HG02571 (cell line): ENCODE measurements around the gene ATG5.

Experiments
- ATAC-seq: cut with Tn5 transposase; IDR thresholded peaks from one replicate; pipeline ENCODE4 v1.9.1; 2021; ENCODE audit warnings: mild to moderate bottlenecking, moderate library complexity; ENCODE audit not compliant: unreplicated experiment

The ATG5 gene

DNA sequence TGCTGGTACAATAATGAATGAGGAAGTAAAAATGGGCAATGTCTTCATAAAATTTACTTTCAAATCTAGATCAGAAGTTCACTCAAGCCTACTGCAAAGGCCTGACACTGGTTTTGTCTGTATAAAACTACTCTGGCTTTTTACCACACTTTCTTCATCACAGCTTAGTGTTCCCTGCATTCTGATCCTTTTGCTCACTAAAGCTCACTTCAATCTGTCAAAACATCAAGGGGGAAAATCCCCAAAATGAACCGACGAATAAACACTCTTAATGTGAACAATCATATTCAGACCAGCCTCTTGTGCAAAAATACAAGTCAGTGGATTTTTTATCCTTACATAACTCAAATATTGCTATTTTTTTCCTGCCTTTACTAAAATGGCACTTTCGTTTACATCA, 140.9 kb downstream of the ATG5 start:
- ATAC-seq = no peak

DNA sequence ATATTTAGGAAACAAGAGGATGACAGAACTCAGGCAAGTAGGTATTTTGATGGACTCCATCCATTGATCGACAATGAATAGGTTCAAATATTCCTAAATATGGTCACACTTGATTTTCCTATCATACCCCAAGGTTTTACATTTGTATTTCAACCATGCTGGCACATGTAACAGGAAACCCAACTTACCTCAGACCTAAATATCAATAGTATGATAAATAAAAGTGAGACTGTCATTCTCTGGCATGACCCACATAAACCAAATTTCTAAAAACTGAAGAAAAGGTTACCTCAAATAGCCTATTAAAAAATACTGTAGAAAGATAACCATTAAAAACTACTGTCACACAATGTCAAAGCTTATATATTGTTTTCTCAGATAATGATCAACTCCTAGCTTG, 142.1 kb downstream of the ATG5 start:
- no peak for ATAC-seq

- ATAC-seq = peak; percentile 81
These were observed 143.1 kb downstream of the ATG5 start for GRCh38 chr6:106182455-106182854.

- peak; percentile 35 for ATAC-seq
These were observed 143.7 kb downstream of the ATG5 start for GRCh38 chr6:106181664-106182418.

- ATAC-seq = no peak
These were observed 145.4 kb downstream of the ATG5 start for GRCh38 chr6:106180208-106180607.

- ATAC-seq = no peak
These were observed 146.7 kb downstream of the ATG5 start for GRCh38 chr6:106178900-106179299.

DNA sequence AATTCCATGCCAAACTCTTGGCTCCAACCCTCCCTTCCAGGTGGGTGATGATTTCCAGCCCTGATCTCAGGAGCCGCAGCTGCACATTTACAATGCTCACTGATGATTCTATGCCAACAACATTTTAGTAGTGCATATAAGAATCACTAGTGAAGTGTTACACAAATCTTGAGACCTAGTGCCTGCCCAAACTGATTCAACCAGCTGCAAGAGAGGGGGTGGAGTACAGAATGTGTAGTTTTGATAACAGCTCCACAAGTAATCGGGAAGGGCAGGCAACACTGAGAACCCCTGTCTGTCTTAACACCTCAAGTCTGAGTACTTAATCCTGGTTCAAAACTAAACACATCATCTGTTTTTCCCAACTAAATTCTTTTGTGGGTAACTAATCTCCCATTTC, 147.8 kb downstream of the ATG5 start:
- no peak for ATAC-seq

GRCh38 chr6:106173124-106173879, 152.3 kb downstream of the ATG5 start:
- no peak for ATAC-seq

DNA sequence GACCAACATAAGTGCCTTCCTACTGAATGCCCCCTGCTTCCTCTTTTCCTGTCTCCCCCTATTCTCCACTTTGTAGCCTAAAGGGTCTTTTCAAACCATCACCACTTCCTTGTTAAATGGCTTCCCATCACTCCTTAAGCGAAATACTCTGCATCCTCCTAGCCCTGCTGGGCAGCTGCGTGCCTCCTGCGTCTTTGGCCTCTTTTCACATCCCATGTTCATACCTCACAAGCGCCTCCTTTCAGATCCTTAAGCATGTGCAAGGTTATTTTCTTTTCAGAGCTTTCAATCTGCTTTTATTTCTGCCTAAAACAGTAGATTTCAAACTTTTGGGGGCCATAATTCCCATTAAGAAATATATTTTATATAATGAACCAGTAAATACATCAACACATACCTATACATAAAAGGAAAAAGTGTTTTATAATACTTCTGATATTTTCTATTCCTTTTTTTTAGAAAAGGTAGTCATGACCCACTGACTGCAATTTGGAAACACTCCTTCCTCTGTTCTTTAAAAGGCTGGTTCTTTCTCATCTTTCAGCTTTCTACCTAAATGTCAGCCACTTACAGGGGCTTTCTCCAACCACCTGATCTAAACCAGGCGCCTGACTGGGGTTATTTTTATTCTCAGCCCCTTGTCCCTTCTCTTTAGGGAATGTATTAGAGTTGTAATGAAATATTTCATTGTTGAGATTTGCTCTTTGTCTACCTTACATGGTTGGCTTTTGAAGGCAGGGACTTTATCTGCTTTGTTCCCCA, 155.3 kb downstream of the ATG5 start:
- no peak for ATAC-seq

GRCh38 chr6:106169517-106169916, 156.0 kb downstream of the ATG5 start:
- ATAC-seq = no peak

DNA sequence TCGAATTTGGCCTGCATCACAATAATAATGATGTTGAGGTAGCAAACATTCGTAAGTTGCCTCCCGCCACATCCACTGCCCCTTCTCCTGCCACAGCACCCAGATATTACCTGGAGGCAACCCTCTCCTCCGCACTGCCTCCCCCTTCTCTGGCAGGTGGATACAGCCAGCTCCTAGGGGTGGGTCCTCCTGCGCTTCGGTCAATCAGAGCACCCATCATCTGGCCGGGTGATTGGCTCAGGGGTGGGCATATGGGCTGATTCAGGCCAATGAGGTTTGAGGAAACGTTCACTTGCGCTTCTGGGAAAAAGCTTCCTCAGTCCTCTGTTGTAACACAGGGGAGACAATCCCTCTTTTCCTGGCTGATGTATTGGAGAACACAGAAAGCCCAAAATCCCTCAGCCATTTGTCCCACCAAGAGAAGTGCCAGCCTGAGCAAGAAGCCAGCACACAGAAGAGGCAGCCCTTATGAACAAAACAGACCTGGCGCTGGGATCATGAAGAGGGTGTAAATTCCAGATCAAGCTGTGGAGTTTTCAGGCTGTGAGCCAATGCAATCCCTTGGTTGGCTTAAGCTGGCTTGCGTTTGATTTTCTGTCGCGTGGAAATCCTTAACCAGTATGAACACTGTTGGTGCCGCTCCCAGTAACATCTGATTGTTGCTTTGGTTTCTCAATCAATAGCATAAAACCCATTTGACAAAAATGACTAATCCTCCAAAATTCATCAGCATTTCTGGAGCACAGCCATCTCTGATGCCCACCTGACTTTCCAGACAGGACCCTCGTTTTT, 157.3 kb downstream of the ATG5 start:
- no peak for ATAC-seq

DNA sequence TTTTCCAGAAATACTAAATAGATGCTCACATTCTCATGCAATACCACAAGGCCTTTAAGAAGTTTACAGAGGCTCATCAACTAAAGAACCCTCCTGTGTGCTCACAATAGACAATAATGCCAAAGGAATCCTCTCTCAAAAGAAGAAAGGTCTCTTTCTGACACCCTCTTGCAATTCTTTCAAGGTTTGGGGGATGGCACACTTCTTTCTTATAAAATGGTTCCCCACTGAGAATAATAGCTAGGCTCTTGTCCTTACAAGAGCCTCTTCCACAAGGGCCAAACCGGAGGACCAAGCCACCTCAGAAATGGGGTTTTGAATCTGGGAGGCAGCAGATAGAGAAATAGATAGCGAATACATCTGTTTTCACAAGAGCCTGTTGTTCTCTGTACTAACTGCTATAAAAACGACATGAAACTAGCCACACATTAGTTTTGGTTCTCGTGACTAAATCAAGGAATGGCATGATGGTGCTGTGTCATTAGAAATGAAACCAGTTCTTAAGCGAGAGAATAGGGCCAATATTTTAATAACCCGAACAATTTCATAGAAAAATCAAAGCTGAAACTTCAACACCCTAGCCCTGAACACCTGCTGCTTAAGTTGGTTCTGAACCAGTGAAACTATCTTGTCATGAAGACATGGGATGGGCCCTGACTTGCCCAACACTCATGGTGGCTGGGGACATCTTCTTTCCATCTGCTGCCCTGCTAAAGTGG, 158.3 kb downstream of the ATG5 start:
- peak; percentile 45 for ATAC-seq

- no peak for ATAC-seq
These were observed 159.6 kb downstream of the ATG5 start for GRCh38 chr6:106165885-106166485.

- peak; percentile 47 for ATAC-seq
These were observed 161.3 kb downstream of the ATG5 start for GRCh38 chr6:106163966-106164877.

- no peak for ATAC-seq
These were observed 162.1 kb downstream of the ATG5 start for GRCh38 chr6:106163446-106163965.

DNA sequence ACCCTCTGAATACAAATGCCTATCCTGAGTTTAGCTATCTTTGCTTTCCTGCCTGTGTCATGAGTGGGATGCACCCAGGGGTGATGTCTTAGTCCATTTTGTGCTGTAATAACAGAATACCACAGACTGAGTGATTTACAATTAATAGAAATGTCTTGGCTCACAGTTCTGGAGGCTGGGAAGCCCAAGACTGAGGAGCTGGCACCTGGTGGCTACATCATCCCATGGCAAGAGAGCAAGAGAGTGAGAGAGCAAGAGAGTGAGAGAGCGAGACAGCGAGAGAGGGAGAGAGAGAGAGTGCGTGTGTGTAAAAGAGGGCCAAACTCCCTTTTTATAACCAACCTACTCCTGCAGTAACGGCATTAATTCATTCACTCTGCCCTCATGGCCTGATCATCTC, 162.6 kb downstream of the ATG5 start:
- no peak for ATAC-seq

- no peak for ATAC-seq
These were observed 163.7 kb downstream of the ATG5 start for GRCh38 chr6:106161893-106162292.

DNA sequence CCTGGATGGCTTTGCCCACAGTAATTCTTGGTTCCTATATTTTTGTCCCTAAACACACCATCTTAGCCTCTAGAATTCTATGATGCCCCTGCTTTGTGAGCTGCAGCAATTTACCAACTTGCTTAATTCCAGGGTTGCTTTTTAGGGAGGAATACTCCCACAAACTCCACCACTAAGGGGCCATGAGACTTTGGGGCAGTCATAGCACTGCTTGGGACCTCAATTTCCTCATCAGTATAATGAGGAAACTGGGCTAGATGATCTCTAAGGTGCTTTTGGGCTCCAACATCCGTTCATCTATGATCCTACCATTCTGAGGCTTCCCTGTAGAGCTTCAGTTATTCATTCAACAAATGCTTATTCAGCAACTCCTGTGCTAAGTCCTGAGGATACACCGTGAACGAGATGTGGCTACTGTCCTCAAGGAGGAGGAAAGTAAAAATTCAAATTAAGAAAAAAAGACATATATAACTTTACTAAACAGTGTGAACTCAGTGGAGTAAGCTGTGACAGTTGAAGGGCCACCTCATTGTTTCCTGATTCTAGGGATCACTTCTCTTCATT, 164.2 kb downstream of the ATG5 start:
- ATAC-seq = no peak
